Nucleus accumbens (tissue), 56 donors: Measurements from ENCODE around the gene YES1.
"Not testable (repeated sequence)": the region's sequence is repeated elsewhere in the genome, so short reads cannot be mapped to it uniquely, and the experiment has no call there.

Experiments used
- DNase-seq, 56 donors: peaks; one replicate each; lab custom pipeline; 2025; lab: John Stamatoyannopoulos, UW

The YES1 gene

GRCh38 chr18:795383-795782 is 16.7 kb downstream of the YES1 start:
- DNase-seq = not testable (repeated sequence)

- no peak for DNase-seq
Measured at GRCh38 chr18:789397-789796, 22.6 kb downstream of the YES1 start.

DNA sequence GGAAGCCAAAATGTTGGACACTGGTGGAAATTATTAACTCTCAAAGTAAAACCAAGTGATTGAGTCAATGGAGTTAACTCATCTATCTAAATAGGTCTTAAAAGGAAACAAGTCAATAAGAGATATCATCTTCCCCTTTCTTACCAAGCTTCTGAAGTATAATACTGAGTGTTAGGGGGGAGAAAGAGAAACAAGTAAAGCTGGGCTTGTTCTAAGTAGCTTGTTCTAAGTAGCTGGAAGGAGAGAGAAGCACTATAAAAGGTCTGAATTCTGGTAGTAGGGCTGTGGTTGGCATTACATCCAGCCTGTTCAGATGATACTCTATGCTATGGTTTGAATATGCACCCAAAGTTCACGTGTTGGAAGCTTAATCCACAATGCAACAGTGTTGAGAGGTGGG is 26.8 kb downstream of the YES1 start:
- no peak for DNase-seq

GRCh38 chr18:784470-785172 is 27.4 kb downstream of the YES1 start:
- DNase-seq = no peak

DNA sequence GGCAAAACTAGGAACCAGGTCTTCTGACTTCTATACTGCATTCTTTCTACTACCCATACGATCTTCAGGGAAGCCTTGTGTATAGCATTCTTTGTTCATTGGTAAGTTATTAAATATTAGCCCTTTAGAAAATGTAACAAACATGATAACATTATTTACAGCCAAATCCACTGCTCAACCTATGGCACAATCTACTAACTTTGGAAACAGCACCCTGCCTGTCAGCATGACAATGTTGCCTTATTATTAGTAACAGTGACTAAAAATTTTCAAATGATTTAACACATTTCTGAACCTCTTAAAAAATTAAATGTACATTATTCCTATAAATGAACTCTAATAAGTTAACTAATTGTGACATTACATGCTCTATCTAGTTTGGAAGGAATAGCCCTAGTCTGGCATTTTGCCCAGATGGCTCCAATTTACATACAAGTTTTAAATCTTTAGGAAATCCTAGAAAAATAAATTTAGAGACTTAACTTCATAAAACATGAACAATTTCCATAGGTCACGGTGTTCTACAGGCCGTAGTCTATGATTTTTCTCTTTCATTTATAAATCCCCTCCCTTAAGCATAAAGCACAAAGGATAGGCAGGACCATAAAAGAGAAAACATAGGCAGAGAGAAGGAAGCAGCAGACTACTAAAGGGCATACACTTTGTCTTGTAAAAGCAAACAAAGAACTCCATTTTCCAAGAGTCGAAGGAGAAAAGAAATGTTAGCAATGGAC is 33.7 kb downstream of the YES1 start:
- no peak for DNase-seq

DNA sequence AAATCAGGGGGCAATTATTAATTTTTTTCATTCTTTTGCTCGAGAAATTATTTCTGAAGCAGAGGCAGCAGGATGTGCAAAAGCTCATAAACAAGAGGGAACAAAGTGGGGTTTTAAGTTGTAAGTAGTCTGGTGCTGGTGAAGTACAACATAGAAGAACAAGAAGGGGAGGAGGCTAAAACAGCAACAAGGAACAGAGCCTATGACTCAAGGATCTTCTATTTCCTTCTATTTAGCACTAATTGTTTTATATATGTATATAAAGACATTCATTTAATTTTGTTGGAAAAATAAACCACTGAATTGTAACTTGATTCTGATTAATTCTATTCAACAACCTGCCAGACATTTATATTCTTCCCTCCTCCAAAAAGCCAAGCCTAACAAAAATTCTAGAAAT is 35.0 kb downstream of the YES1 start:
- no peak for DNase-seq

- DNase-seq = not testable (repeated sequence)
Measured at GRCh38 chr18:776044-776443, 36.0 kb downstream of the YES1 start.

- no peak for DNase-seq
Measured at GRCh38 chr18:774811-775210, 37.2 kb downstream of the YES1 start.

GRCh38 chr18:773980-774624 is 37.9 kb downstream of the YES1 start:
- no peak for DNase-seq

DNA sequence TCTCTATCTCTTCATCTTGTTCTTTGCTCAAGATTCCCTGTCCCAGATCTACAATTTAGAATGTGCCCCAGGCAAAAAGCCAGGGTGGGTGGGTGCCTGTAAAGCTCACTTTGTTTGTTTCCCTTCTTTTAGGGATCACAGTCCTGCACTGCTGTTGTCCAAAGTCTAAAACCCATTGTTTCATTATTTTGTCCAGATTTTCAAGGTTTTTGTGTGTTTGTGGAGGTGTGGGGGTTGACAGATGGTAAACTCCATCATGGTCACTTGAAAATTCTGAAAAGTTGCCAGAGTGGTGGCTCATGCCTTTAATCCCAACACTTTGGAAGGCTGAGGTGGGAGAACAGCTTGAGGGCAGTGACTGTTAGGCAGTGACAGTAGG is 41.5 kb downstream of the YES1 start:
- no peak for DNase-seq

GRCh38 chr18:767961-768360 is 44.1 kb downstream of the YES1 start:
- no peak for DNase-seq

DNA sequence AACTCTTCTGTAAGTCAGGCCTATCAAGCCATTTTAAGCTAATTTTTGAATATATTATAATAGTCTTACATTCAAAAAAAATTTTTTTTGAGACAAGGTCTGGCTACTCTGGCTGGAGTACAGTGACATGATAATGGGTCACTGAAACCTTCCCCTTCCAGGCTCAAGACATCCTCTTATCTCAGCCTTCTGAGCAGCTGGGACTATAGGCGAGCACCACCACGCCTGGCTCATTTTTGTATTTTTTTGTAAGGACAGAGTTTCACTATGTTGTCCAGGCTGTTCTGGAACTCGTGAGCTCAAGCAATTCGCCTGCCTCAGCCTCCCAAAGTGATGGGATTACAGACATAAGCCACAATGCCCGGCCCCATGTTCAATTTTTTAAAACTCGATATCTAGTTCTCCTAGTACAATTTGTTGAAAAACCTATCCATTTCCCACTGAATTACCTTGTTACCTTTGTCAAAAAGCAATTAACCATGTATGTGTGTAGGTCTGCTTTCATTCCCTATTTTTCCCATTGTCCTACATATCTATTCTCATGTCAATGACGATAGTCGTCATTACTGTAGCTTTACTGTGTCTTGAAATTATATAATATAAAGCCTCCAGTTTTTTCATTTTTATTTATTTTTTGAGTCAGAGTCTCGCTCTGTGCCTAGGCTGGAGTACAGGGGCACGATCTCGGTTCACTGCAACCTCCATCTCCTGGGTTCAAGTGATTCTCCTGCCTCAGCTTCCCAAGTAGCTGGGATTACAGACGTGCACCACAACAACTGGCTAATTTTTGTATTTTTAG is 44.8 kb downstream of the YES1 start:
- no peak for DNase-seq

DNA sequence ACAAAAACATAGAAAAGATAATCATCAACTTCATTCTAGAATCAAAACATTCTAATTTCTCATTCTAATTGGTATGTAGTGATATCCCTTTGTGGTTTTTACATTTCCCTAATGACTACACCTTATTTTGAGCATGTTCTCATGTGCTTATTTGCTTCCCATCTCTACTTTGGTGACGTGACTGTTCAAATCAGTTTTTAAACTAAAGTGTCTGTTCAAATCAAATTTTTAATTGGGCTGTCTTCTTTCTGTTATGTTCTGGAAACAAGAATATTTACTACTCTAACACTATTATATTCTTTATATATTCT is 45.5 kb downstream of the YES1 start:
- DNase-seq = no peak

DNA sequence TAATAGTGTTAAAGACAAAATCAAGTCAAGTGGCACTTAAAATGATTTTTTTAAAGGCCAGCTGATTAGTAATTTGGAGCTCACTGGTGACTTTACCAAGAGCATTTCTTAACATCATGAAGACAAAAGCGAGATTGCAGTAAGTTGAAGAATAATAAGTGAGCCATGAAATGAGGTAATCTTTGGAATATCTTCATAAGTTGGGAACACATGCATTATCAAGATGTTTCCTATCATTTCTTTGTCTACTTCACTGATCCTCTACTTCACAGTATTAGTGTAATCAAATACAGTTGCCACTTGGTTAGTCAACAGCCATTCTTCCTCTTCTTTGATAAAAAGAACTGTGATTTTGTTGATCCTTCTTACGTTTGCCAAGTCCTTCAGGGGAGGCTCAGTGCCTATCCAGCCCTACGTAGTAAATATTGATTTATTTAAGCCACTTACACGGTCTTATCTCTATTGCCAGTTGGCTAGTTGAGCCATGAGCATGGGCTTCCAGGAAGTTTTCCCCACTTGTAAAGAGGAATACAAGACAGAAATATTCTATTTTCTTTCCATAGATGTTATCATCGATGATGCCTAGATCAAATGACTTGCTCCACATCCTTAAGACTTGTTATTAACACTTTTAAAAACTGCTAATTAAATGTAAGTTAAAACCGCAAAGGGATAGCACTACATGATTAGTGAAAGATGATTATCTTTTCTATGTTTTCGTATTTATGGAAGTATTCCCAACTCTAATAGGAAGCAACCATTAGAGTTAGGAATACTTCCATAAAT is 46.1 kb downstream of the YES1 start:
- DNase-seq = no peak

GRCh38 chr18:759864-760263 is 52.2 kb downstream of the YES1 start:
- not testable (repeated sequence) for DNase-seq

DNA sequence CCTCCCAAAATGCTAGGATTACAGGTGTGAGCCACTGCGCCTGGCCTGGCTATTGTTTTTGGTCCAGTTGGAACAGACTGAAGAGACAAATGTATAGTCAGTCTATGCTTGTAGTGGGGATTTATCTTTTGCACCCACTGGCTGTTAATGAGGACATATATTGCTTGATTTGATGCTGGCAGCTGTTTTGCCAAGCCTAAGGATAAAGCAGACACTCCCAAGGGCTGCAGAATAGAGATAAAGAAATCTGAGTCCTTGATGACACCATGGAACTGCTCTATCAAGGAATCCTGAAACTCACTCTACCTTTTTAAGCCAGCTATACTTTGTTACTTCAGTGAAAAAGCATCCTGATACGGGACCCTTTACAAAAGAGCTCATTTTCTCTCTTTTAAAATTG is 56.5 kb downstream of the YES1 start:
- no peak for DNase-seq

DNA sequence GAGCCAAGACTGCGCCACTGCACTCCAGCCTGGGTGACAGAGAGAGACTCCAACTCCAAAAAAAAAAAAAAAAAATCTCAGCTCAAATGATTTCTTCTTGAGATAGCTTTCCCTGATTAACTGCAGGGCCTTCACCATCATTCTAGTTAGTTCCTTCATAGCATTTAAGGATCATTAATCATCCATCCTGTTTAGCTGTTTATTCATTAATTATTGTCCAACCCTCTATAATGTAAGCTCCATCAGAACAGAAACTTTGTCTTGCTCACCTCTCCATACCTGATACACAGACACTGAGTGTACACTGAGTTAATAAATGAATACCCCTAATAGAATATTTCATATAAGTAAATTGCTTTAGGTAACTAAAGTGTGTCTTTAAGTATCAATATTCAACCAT is 57.4 kb downstream of the YES1 start:
- DNase-seq = no peak

DNA sequence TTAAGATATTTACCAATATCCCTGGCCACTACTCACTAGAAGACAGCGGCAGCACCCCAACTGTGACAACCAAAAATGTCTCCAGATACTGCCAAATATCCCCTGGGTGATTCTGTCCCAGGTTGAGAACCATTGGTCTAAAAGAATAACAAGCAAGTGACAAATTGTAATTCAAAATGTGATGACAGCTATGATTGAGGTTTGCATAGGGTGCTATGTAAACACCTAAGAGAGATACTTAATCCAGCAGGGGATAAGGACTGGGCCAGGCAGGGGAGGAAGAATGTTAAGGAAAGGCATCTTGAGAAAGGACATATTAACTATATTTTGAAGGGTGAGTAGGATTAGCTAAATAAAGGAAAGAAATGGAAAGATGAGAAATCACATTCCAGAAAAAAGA is 61.6 kb downstream of the YES1 start:
- DNase-seq = no peak

GRCh38 chr18:744832-745597 is 67.0 kb downstream of the YES1 start:
- DNase-seq = peak in 2 of 56 donors; percentile 2 to 11
